AG20443 (cell line): ENCODE measurements around the gene RIN3.

Experiments
- DNase-seq: peaks from one replicate; pipeline ENCODE4 v3.0.0; 2012; ENCODE audit warnings: low spot score, mixed read lengths

Gene RIN3

DNA sequence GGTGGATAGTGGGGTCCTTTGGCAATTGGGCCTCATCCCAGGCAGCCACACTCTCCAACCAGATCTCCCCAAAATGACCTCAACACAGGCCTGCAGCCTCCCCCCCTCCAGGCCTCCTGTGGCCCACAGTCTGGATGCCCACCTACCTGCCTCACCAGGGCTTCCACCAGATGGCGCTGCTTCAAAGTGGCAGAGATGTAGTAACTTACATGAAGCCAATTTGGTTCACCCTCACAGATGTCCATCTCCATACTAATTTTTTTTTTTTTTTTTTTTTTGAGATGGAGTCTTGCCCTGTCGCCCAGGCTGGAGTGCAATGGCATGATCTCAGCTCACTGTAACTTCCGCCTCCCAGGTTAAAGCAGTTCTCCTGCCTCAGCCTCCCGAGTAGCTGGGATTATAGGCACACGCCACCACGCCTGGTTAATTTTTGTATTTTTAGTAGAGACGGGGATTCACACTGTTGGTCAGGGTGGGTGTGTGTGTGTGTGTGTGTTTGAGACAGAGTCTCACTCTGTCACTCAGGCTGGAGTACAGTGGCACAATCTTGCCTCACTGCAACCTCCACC is 201.2 kb downstream of the RIN3 start:
- peak; percentile 81 for DNase-seq

DNA sequence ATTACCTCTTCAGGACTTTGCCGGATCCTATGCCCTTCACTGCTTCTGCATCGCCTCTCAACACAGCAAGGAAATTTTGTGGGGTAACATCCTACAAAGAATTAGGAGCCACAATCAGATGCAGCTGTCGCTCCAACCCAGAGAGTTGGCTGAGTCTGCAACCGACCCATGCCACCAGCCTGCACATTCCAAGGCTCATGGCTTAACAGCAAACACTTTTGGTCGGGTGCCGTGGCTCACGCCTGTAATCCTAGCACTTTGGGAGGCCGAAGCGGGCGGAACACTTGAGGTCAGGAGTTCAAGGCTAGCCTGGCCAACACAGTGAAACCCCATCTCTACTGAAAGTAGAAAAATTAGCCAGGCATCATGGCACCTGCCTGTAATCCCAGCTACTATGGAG is 202.6 kb downstream of the RIN3 start:
- DNase-seq: no peak

DNA sequence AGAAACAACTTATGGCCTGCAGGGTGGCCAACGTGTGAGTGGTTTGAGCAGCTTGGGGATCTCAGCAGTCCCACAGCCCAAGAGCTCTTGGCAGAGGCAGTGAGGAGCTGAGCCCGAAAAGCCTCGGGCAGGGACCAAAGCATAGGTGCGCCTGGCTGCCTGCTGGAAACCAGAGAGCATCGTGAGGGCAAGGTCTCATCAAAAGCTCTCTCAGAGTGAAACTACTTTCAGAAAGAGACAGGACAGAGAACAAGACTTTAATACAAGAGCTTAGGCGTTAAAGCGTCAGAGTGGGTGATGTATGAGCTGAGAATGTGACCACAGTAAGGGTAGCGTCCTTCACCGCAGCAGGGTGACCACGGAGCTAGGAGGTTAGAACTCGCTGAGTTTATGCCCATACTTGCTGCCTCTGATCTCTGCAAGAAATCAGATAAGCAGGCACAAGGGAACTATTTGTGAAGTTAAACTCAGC is 204.0 kb downstream of the RIN3 start:
- no peak for DNase-seq

DNA sequence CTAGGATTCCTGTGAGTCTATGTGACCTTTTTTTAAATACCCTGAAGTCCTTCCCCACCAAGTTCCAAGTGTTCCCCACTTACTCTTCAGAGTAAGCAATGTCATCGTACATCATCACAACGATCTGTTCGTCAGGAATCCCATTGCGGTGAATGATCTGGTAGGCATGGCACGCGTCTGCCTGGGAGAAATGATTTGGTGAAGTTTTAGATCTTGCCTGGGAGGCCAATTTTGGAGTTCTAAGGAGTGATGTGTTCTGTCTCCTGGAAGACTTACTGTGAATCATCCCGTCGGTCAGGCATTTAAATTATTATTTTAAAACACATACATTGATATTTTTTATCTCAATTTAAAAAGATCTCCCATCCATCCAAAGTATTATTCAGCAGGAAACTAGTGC is 205.1 kb downstream of the RIN3 start:
- peak; percentile 22 for DNase-seq

DNA sequence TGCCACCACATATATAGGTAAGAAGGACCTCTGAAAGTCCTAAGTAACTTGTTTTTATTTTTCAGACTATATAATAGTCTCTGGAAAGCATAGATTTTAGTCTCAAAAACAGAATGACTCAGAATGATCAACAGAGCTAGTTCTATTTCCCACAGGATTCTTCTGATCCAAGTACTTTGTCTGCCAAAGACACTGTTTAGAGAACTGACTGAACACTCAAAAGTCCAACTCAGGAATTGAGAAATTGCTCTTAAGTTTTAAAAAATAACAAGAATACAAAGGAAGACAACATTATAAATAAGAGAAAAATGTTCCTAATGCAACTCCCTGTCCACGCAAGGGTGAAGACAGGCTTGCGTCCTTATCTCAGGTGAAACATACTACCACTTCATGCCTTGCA is 205.8 kb downstream of the RIN3 start:
- peak; percentile 45 for DNase-seq

DNA sequence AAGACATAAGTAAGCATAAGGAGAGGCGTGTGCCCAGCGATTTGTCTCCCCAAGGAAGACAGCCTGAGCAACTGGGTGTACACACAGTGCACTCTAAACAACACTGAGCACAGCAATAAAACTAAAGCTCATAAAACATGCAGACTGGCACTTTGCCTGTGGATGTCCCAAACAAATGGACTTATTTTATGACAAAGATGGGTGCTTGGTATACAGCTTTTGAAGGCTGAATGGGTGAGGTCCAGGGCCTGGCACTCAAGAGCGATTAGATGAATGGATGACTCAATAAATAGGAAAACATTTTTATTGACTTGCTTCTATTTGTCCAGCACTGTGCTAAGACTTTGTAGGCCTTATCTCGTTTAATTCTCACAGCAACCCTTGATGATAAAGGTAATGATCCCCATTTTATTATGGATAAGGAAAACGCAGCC is 206.3 kb downstream of the RIN3 start:
- DNase-seq: peak; percentile 16

DNA sequence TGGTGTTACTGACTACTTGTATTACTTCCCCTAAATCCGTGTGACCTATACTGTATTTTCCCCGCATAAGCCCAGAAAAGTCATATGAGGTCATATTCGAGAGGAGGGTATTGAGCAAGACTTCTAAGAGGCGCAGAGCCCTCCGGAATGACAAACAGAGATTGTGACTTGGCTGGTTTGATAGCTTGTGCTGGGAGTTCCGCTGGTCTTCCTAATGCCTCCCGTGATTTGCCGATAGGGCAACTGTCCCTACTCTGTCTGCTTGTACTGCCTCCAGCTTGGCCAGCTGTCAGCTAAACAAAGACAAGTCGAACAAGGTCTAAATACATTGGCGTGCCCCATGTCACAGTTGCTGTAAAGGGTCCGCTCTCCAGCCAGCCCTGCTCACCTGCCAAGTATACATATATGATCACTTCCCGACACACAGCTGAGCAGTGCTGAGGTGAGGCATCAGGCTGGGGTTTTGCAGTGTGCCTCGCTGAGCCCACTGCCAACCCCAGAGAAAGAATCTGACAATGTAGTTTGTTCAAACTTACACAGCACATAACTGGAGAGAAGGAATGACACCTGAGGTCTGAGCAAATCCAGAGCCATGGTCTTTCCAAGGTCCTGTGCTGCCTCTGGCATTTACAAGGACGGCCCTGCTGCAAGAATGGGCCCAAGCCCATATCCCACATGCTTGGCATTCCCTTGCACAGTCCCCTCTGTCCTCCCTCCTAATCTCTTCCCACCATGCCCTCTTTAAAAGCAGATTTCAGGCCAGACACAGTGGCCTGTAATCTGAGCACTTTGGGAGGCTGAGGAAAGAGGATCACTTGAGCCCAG is 211.1 kb downstream of the RIN3 start:
- no peak for DNase-seq

DNA sequence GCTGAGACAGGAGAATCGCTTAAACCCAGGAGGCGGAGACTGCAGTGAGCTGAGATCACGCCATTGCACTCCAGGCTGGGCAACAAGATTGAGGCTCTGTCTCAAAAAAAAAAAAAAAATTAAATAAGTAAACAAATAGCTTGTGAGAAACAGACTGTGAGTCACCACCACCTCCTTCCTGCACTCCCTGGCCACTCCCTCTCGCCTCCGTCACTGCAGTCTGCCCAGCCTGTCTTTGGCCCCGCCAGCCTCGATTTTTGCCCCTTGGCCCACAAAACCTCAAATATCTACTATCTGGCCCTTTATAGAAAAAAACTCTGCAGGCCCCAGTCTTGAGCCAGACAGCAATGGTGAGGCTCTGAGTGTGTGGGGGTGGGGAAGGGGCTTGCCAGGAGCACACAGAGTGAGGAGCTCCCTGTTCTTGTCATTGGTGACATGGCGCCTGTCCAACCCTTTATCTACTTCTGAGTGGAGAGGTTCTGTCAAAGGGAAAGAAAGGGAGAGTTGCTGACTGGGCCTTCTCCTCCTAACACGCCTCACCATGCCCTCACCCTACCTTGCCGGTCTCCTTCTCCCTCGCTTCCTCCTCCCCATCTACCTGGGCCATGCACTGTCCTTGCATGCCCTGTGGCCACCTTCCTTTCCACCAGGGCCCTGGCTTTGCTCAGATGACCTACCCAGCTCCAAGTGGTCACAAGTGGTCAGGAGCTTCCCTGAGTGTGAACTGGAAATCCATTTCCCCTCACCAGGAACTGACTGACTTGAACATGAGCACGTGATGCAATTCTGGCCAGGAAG is 212.8 kb downstream of the RIN3 start:
- DNase-seq: peak; percentile 90

DNA sequence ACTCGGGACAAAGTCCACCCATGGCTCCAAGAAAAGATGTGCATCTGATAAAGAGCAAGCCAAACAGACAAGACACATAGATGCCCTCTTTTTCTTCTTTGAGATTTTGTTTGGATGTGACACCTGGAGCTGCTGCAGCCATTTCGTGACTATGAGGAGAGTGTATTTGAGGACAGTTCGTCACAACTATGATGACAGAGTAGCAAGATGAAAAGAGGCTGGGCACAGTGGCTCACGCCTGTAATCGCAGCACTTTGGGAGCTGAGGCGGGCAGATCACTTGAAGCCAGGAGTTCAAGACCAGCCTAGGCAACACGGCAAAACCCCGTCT is 213.3 kb downstream of the RIN3 start:
- DNase-seq: no peak

DNA sequence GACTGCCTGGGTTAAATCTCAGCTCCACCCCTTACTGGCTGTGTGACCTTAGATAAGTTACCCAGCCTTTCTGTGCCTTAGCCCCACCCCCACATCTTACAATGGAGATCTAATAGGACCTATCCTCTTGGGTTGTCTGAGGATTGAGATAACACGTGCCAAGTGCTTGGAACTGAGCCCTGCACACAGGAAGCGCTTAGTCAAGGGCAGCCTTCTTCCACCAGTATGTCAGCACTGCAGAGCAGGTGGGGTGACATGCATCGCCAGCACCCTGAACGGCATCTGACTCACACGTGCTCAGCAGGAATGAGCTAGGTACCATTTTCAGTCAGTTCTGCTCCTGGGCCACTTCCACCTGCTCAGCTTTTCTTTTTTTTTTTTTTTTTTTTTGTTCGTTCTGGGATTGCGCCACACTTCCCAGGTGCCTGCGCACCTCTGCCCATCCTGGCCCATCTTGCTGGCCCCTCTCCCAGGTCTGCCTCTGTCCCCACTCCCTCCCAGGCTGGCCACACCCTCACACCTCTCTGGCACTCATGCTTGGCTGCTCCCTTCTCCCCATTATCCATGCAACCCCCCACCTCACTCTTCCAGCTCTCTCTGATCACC is 215.3 kb downstream of the RIN3 start:
- DNase-seq: no peak

DNA sequence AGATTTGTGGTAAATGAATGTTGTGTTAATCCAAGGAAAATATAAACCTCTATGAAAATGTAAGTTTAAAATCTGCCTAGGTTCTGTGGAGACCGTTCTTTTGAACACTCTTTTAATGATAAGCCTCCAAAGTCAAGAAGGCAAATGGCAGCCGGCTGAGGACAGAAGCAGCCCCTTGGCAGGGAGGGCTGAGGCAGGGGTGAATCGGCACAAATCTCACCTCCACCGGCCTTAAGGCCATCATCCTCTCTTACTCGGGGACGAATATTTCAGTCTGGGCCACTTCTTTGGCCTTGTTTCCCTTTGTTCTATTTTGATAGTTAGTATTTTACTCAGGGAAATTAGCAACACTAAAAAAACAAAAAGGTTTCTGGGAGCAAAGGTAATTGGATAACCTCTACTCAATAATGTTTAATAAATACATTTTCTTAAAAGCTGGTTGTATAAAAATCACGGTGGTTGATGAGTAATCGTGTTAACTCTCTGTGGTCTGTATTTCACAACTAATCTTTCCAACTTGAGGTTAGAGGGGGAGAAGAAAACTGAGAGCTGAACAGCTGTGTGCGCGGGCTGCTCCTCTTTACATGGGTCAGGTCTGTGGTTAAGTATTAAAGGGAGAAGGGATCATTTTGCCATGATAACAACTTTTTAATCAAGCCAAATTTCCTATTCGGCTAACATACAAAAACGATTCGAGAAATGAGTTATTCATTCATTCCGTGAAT is 216.2 kb downstream of the RIN3 start:
- peak; percentile 38 for DNase-seq

DNA sequence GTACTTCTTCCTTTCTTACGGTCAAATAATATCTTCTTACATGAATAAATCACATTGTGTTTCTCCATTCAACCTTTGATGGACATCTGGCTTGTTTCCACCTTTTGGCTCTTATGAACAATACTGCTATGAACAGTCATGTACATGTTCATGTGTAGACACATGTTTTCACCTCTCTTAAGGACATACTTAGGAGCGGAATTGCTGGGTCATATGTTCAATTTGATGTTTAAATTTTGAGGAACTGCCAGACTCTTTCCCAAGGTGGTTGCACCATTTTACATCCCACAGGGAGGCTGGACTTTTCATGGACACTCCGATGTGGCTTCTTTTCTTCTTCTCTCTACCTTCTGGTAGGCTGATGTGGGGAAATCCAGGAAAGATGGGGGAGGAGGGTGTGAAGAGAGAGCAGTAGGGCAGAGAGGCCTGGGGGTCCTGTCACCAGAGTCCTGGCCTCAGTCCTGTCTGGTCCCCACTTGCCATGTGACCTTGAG is 218.1 kb downstream of the RIN3 start:
- DNase-seq: no peak

DNA sequence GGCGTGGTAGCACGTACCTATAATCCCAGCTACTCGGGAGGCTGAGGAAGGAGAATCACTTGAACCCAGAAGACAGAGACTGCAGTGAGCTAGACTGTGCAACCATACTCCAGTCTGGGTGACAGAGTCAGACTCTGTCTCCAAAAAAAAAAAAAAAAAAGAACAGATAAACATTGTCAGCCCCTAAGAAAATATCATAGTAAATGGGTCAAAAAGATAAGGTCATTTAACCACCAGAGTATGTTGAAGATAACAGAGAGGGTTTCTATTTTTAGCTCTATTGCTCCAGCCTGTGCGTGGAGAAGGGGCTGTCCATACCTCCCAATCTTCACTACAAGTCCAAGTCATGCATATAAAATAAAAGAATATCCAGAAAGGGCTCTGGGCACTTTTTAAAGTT is 219.4 kb downstream of the RIN3 start:
- no peak for DNase-seq

DNA sequence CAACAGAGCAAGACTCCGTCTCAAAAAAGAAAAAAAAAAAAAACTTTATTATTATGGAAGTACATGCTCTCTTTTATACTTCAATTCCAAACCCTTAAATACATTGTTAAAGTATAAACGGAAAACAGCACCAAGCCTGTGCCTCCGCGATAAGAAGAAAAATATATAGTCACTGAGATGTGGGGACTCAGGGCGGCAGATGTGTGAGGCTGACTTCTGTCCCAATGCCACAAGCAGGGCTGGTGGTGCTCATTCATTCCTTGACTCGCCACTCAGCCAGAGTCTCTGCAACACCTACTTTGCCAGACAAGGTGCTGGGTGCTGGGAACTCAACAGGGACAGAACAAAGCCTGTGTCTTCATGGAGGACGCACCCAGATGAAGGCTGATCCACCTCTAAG is 221.0 kb downstream of the RIN3 start:
- no peak for DNase-seq

DNA sequence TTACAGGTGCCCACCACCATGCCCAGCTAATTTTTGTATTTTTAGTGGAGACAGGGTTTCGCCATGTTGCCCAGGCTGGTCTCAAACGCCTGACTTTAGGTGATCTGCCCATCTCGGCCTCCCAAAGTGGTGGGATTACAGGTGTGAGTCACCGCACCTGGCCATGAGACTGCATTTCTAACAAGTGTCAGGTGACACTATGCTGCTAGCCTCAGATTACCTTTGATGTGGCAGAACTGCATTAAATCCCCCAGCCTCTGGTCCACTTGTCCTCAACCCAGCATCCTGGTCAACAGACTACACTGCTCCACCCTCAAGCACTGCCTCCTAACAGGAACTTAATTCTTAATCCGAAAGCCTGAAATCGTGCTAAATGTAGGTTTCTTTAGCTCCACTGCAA is 221.8 kb downstream of the RIN3 start:
- no peak for DNase-seq

DNA sequence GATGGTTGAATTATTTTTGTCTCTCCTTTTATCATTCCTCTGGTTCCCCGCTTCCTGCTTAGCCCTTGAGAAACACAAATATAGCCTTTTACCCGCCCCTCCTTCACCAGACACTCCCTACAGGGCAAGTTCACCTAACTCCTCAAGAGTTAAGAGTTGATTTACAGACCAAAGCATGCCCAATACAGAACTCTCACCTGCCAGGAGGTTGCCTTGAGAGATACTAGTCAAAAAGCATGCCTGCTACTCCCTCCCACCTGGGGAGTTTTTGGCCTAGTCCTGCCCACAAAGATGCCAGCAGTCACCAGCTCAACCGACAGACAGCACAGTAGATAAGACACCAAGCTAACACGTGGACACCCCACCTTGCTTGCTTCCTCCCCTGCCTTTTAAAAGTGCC is 223.6 kb downstream of the RIN3 start:
- no peak for DNase-seq

DNA sequence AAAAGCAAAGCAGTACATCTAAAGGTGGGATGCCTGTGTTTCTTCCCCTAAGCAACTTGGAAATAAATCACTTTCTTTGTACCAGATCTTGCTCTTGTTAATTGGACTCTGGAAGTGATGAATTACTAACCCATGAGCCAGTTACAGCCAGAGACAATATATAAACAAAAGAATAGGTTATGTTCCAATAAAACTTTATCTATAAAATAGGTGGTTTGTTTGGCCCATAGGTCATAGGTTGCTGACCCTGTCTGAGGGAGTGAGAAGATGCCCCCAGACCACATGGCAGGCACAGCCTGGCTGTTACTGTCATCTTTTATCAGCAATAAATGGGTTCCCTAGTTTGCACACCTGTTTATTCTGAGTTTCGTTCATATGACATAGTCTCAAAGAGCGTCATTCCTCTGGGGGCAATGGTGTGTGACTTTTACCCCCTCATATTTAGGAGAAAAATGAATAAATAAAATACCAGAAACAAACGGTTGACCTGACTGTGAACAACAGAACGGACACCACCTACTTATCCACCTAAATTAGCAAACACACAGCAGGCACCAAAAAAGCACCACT is 224.1 kb downstream of the RIN3 start:
- no peak for DNase-seq
